ENCODE results near the gene APBA2. TPM values are rescaled to one million over a fixed set of nuclear protein-coding genes. Genes with fewer than 3 reads are reported as not detected.

Gene APBA2
- total and polyA plus RNA-seq, 12 donors = 0.16 to 0.85 (median 0.46) TPM

DNA sequence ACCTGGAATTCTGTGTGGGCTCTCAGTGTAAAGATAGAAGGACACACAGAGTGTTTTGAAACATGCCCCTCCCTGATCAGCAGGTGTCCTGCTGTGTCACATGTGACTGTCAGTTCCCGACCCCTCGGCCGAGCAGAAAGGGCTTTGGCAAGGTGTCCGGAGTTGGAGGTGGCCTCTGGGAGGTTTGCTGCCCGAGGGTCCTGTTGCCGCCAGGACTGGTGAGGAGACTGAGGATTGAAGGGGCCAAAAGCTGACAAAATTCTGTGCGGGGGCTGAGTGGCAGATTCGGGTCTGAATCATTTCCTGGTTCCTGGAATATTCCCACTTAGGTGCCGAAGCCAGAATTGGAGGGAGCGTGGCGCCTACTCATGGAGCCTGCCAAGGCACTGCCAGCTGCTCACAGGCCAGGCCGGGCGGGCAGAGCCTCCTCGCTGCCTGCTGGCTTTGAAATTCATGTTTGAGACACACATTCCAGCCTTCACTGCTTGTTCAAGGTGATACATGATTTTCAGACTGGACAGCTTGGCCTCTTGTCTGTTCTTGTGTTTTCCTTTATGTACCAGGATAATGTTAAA, 83.8 kb downstream of the APBA2 start:
- Histone ChIP-seq H3K36me3 (no peaks in the 10 kb centered on the region), H3K27ac (no peak overlapping the region), H3K4me1 (no peaks in the 10 kb centered on the region), H3K9me3 (no peaks in the 10 kb centered on the region), H3K4me3 (no peak overlapping the region), H3K27me3 (peaks cover 0 to 25% (median 4%) of the 10 kb centered on the region in 7 donors)
- WGBS, 2 donors = 86 to 90% methylated on average over 14 of the region's 14 CpGs
- TF ChIP-seq CTCF (IDR thresholded peaks at IDR 0.05) = no peak
- DNase-seq (no peak), ATAC-seq (no peak)
- intact Hi-C loops (cut with DNase I) = loop anchor here in 1 of 10 donors (10.0 kb wide), 1 partner anchor 65 kb away; no protein-coding TSS in a partner anchor

GRCh38 chr15:28974142-28974541, 88.4 kb downstream of the APBA2 start:
- WGBS, 2 donors = 88 to 91% methylated on average over 7 of the region's 7 CpGs
- Histone ChIP-seq H3K36me3 (no peaks in the 10 kb centered on the region), H3K9me3 (no peaks in the 10 kb centered on the region), H3K27me3 (peaks cover 0 to 25% (median 4%) of the 10 kb centered on the region in 7 donors), H3K4me1 (peaks cover 0 to 5% (median 0%) of the 10 kb centered on the region in 9 donors), H3K4me3 (no peak overlapping the region), H3K27ac (no peak overlapping the region)
- ATAC-seq = no peak
- intact Hi-C loops (cut with DNase I) = no loop called here
- no peak for DNase-seq
- no peak for TF ChIP-seq CTCF (IDR thresholded peaks at IDR 0.05)

DNA sequence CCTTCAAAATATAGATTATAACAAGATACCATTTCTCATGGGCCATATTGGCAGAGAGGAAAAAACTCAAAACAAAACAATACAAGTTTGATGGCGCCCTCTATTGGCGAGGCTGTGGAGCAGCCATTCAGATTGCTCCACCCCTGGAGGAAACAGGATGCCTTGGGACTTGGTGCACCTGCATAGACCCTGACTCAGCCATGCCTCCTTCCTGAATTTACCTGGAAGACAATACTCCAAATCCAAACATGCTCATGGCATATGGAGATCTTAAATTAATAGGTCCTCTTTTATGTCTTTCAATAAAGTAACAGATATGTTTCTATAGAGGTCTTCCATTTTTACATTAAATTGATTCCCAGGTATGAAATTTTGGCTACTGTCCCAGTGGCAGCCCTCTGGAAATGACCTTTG, 90.0 kb downstream of the APBA2 start:
- 2% methylated on average over 2 of the region's 2 CpGs for WGBS, 2 donors
- peaks cover 0 to 15% (median 4%) of the 10 kb centered on the region in 7 donors for H3K27me3 ChIP-seq
- DNase-seq = no peak
- no peak for ATAC-seq
- H3K4me3 ChIP-seq = no peak overlapping the region
- peak in 7 of 9 donors; percentile 47 to 80 (median 51) for TF ChIP-seq CTCF (IDR thresholded peaks at IDR 0.05)
- peaks cover 0 to 5% (median 0%) of the 10 kb centered on the region in 9 donors for H3K4me1 ChIP-seq
- H3K9me3 ChIP-seq = no peaks in the 10 kb centered on the region
- no peak overlapping the region for H3K27ac ChIP-seq
- intact Hi-C loops (cut with DNase I) = no loop called here
- H3K36me3 ChIP-seq = no peaks in the 10 kb centered on the region

DNA sequence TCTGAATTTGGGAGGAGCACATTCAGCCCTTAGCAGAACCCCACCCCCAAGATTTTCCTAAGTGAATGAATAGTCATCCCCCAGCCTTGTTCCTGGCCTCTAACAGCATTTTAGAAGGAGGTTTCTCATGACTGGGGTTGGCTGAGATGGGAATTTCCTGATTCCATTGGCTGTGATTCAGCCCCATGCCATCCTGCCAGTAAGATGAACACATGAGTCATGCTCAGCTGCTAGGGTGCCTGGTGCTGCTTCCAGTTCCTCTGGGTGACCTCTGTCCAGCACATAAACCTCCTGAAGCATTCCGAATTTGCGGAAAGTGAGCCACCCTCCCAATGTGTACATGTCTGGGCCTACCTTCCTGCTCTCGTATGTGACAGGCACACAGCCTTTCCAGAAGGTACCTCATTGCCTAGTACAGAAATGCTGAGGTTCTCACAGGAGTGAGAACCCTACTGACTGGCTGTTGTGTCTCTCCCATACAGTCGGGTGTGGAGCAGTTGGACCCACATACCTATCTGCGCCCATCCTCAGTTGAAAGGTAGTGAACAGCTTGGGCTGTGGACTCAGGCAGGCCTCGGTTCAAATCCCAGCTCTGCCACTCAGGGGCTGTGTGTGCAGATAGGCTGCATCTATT, 91.7 kb downstream of the APBA2 start:
- intact Hi-C loops (cut with DNase I) = no loop called here

More for the DNA sequence above, 91.7 kb downstream of the APBA2 start:
- Histone ChIP-seq H3K9me3 (no peaks in the 10 kb centered on the region), H3K27ac (peak overlapping the region in 3 of 10 donors; percentile 15 to 31 (median 20)), H3K4me3 (no peak overlapping the region), H3K36me3 (no peaks in the 10 kb centered on the region), H3K27me3 (peaks cover 0 to 3% (median 0%) of the 10 kb centered on the region in 7 donors), H3K4me1 (peaks cover 0 to 5% (median 0%) of the 10 kb centered on the region in 9 donors)
- 86 to 88% methylated on average over 6 of the region's 6 CpGs for WGBS, 2 donors
- TF ChIP-seq CTCF (IDR thresholded peaks at IDR 0.05) = no peak
- DNase-seq (peak in 1 of 2 donors; percentile 47), ATAC-seq (peak; percentile 76 to 99 (median 92))

All from heart right ventricle (tissue), 16 donors.